A673 (cell line): Measurements from ENCODE around the gene MYOF. TPM values are rescaled to one million over a fixed set of nuclear protein-coding genes. Genes with fewer than 3 reads are reported as not detected.

Experiments
- BruUV-seq: library from RNA; stranded (reverse); fragments of 400-500 nt; replicated peaks from 2 replicates; lab custom pipeline; 2021; lab: Mats Ljungman, UMichigan
- CTCF ChIA-PET: fragments of 300-600 bp; sonication (Branson Sonifier 250); formaldehyde crosslinking; loops from one replicate; lab custom pipeline; 2022; ENCODE audit warnings: antibody characterized with exemption; lab: Charles Lee
- POLR2A ChIA-PET: fragments of 300-600 bp; sonication (Branson Sonifier 250); formaldehyde crosslinking; loops from one replicate; lab custom pipeline; 2022; ENCODE audit warnings: antibody characterized with exemption; ENCODE audit not compliant: low non-redundant PET; lab: Charles Lee
- DNase-seq: peaks from one replicate; pipeline ENCODE4 v3.0.0-alpha.2; 2015; ENCODE audit warnings: low spot score
- H3K27ac ChIP-seq: fragments of 200-600 bp; sonication (generic); 2 replicates; pipeline ENCODE4 v1.5.1; 2016; ENCODE audit warnings: mixed run types, low read depth, mild to moderate bottlenecking, mixed read lengths, antibody characterized with exemption, low read length; ENCODE audit not compliant: poor library complexity, severe bottlenecking
- H3K27me3 ChIP-seq: fragments of 200-600 bp; sonication (generic); replicated peaks from 2 replicates; pipeline ENCODE4 v1.6.1; 2017; ENCODE audit warnings: mixed run types, low read depth, mild to moderate bottlenecking, mixed read lengths, antibody characterized with exemption, low read length; ENCODE audit not compliant: insufficient read depth, poor library complexity
- H3K36me3 ChIP-seq: fragments of 200-600 bp; sonication (generic); 2 replicates; pipeline ENCODE4 v1.6.1; 2016; ENCODE audit warnings: mixed run types, mild to moderate bottlenecking, mixed read lengths, antibody characterized with exemption, low read length; ENCODE audit not compliant: insufficient read depth, poor library complexity, severe bottlenecking
- H3K4me1 ChIP-seq: fragments of 200-600 bp; sonication (generic); 2 replicates; pipeline ENCODE4 v1.6.1; 2017; ENCODE audit warnings: mixed run types, mild to moderate bottlenecking, mixed read lengths, antibody characterized with exemption, low read length; ENCODE audit not compliant: insufficient read depth, poor library complexity, severe bottlenecking
- H3K4me3 ChIP-seq: fragments of 200-600 bp; sonication (generic); 2 replicates; pipeline ENCODE4 v1.5.1; 2016; ENCODE audit warnings: low read depth, mixed run types, mild to moderate bottlenecking, mixed read lengths, low read length; ENCODE audit not compliant: poor library complexity, severe bottlenecking
- H3K9me3 ChIP-seq: fragments of 200-600 bp; sonication (generic); 2 replicates; pipeline ENCODE4 v1.6.1; 2016; ENCODE audit warnings: mixed run types, low read depth, mild to moderate bottlenecking, mixed read lengths, antibody characterized with exemption, low read length; ENCODE audit not compliant: poor library complexity, severe bottlenecking
- EZH2 ChIP-seq: fragments of 200-600 bp; sonication (generic); IDR thresholded peaks from 2 replicates; pipeline ENCODE4 v1.6.1; 2017; ENCODE audit warnings: borderline replicate concordance, low read depth, mild to moderate bottlenecking, mixed read lengths, antibody characterized with exemption, low read length; ENCODE audit not compliant: poor library complexity, severe bottlenecking
- intact Hi-C: fragments of 100-400 bp; cut with micrococcal nuclease; formaldehyde crosslinking; loops from one replicate; pipeline ENCODE4 v1.10.0; 2022; ENCODE audit not compliant: unreplicated experiment
- total RNA-seq: library from RNA; stranded (reverse); gene quantifications from 2 replicates; pipeline ENCODE4 v1.2.3, GENCODE V29; 2021
- TF ChIP-seq, protein P1 (sequence below): fragments of 300-800, 200-600 bp; sonication (generic); conservative IDR thresholded peaks from 2 replicates; pipeline ENCODE4 v1.5.1; 2017; ENCODE audit warnings: low read depth, mild to moderate bottlenecking, antibody characterized with exemption, low read length, moderate library complexity, mixed read lengths

Gene MYOF
- total RNA-seq, 1 experiment from 2014 or later: 24.2 TPM

GRCh38 chr10:93496322-93497041 is 14.3 kb upstream of the MYOF start, which contains the start of gene CEP55:
Gene CEP55 (plus strand): TSS chr10:93496612. CDS start chr10:93500052, 3,440 bp downstream.
- ChIA-PET CTCF (interaction anchor here (1.3 kb wide), 1 partner anchor 120 kb away, joined by 3 read pairs; no protein-coding TSS in a partner anchor), POLR2A (no interaction called here)
- peak within 1 kb of the TSS; percentile 76 for H3K4me3 ChIP-seq
- peaks cover 15% of the 10 kb centered on the region for H3K36me3 ChIP-seq
- BruUV-seq: no TSS peak
- peaks cover 5% of the 10 kb centered on the region for H3K4me1 ChIP-seq
- peak; percentile 97 for DNase-seq
- H3K27ac ChIP-seq: peak within 1 kb of the TSS; percentile 80
- H3K9me3 ChIP-seq: no peaks in the 10 kb centered on the region
- no peak for TF ChIP-seq EZH2
- TF ChIP-seq, protein P1, sequence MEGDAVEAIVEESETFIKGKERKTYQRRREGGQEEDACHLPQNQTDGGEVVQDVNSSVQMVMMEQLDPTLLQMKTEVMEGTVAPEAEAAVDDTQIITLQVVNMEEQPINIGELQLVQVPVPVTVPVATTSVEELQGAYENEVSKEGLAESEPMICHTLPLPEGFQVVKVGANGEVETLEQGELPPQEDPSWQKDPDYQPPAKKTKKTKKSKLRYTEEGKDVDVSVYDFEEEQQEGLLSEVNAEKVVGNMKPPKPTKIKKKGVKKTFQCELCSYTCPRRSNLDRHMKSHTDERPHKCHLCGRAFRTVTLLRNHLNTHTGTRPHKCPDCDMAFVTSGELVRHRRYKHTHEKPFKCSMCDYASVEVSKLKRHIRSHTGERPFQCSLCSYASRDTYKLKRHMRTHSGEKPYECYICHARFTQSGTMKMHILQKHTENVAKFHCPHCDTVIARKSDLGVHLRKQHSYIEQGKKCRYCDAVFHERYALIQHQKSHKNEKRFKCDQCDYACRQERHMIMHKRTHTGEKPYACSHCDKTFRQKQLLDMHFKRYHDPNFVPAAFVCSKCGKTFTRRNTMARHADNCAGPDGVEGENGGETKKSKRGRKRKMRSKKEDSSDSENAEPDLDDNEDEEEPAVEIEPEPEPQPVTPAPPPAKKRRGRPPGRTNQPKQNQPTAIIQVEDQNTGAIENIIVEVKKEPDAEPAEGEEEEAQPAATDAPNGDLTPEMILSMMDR: no peak
- intact Hi-C loops: no loop called here
- H3K27me3 ChIP-seq: no peaks in the 10 kb centered on the region

DNA sequence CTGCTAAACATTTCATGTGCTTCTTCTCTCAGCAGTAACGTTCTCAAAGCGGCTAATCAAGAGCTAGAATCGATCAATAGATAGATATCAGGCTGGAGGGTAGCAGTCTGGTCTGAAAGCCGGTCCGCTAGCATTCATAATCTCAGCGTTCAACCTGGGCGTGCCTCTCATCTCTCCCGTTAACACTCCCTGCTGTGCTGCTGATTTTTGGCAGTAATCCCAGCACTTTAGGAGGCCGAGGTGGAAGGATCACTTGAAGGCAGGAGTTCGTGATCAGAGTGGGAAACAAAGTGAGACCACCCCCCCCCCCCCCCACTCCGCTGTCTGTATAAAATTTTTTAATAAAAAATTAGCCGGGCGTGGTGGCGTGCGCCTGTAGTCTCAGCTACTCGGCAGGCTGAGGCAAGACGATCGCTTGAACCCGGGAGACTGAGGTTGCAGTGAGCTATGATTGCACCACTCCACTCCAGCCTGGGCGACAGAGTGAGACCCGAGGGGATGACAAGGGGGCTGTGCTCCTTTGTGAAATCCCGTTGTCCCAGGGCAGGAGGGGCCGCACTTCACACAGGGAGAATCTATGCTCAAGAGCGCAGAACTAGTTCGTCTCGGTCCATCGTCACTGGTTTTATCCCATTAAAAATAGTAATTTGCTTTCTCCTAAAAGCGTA is 13.7 kb upstream of the MYOF start:
- TF ChIP-seq, protein P1: no peak
- no peak for TF ChIP-seq EZH2
- no peaks in the 10 kb centered on the region for H3K27me3 ChIP-seq
- no peaks in the 10 kb centered on the region for H3K9me3 ChIP-seq
- intact Hi-C loops: no loop called here
- BruUV-seq: no TSS peak
- H3K27ac ChIP-seq: peak overlapping the region; percentile 80
- POLR2A ChIA-PET: interaction anchor here (0.6 kb wide), 1 partner anchor 72 kb away, joined by 14 read pairs; no protein-coding TSS in a partner anchor
- CTCF ChIA-PET: interaction anchor here (0.7 to 1.3 kb wide), 2 partner anchors 120 to 380 kb away, joined by 3 to 10 read pairs; no protein-coding TSS in a partner anchor
- peak overlapping the region; percentile 76 for H3K4me3 ChIP-seq
- peaks cover 10% of the 10 kb centered on the region for H3K36me3 ChIP-seq
- DNase-seq: peak; percentile 71
- peaks cover 5% of the 10 kb centered on the region for H3K4me1 ChIP-seq

DNA sequence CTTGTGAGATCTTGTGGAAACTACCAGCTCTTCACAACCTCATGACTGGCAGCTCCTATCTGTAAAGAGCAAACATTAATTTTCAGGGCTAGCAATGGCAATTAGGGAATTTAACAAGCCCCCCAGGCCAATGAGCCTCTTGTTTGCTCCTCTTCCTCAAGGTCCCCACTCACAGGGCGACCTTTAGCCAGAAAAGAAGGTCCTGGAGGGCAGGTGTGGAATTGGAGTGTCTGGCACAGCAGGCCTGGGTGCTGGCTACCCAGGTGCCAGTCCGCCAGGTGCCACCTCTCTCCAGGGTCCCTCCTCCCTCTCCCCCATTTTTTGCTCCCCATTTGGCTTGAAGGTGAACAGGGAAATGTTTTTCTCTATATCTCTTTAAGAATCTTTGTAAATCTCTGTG is 12.4 kb upstream of the MYOF start:
- intact Hi-C loops: no loop called here
- BruUV-seq: no TSS peak

More for the DNA sequence above, 12.4 kb upstream of the MYOF start:
- Histone ChIP-seq H3K36me3 (no peaks in the 10 kb centered on the region), H3K27ac (no peak overlapping the region), H3K4me1 (peaks cover 5% of the 10 kb centered on the region), H3K9me3 (no peaks in the 10 kb centered on the region), H3K4me3 (no peak overlapping the region), H3K27me3 (no peaks in the 10 kb centered on the region)
- POLR2A ChIA-PET: no interaction called here
- TF ChIP-seq EZH2: no peak
- TF ChIP-seq, protein P1: no peak
- CTCF ChIA-PET: no interaction called here
- DNase-seq: no peak
